ENCODE measurements around the gene NTM.

GRCh38 chr11:131690362-131690761, 319.9 kb downstream of the NTM start:
- TF ChIP-seq CTCF (IDR thresholded peaks at IDR 0.05; ENCODE audit: low read depth, low read length, poor library complexity, severe bottlenecking) (no peak), EZH2phosphoT487 (IDR thresholded peaks at IDR 0.05; ENCODE audit: borderline replicate concordance, low read length) (no peak)
